CD4-positive, alpha-beta T cell treated with Interleukin-4 for 4 hours (primary cell): ENCODE measurements around the gene HMGB4.

Experiments used
- DNase-seq: peaks from one replicate; pipeline ENCODE4 v3.0.0-alpha.2; 2020

Gene HMGB4

GRCh38 chr1:33849211-33849610 lies 14.7 kb upstream of the HMGB4 start:
- DNase-seq, result no peak

- DNase-seq, result no peak
Observed at GRCh38 chr1:33850481-33850880, 13.4 kb upstream of the HMGB4 start.

GRCh38 chr1:33852711-33853110 lies 11.2 kb upstream of the HMGB4 start:
- no peak for DNase-seq

- DNase-seq, result no peak
Observed at GRCh38 chr1:33853431-33853830, 10.4 kb upstream of the HMGB4 start.

- DNase-seq, result no peak
Observed at GRCh38 chr1:33854091-33854490, 9.8 kb upstream of the HMGB4 start.

- DNase-seq, result no peak
Observed at GRCh38 chr1:33860671-33861070, 3.2 kb upstream of the HMGB4 start.

- no peak for DNase-seq
Observed at GRCh38 chr1:33864460-33865389, 846 bp downstream of the HMGB4 start.

GRCh38 chr1:33866281-33866680 lies 2.4 kb downstream of the HMGB4 start:
- DNase-seq, result no peak

- DNase-seq, result no peak
Observed at GRCh38 chr1:33867684-33868083, 3.8 kb downstream of the HMGB4 start.

GRCh38 chr1:33872275-33872674 lies 8.4 kb downstream of the HMGB4 start:
- DNase-seq, result no peak

GRCh38 chr1:33872683-33873082 lies 8.8 kb downstream of the HMGB4 start:
- no peak for DNase-seq

GRCh38 chr1:33874636-33875035 lies 10.8 kb downstream of the HMGB4 start:
- DNase-seq, result no peak

GRCh38 chr1:33875862-33876261 lies 12.0 kb downstream of the HMGB4 start:
- DNase-seq, result no peak

GRCh38 chr1:33876970-33877650 lies 13.2 kb downstream of the HMGB4 start:
- no peak for DNase-seq

- no peak for DNase-seq
Observed at GRCh38 chr1:33878392-33878791, 14.5 kb downstream of the HMGB4 start.

- DNase-seq, result no peak
Observed at GRCh38 chr1:33880305-33880704, 16.4 kb downstream of the HMGB4 start.

- no peak for DNase-seq
Observed at GRCh38 chr1:33886496-33886895, 22.6 kb downstream of the HMGB4 start.

GRCh38 chr1:33893147-33893830 lies 29.4 kb downstream of the HMGB4 start:
- no peak for DNase-seq

GRCh38 chr1:33895396-33895795 lies 31.5 kb downstream of the HMGB4 start:
- DNase-seq, result no peak

GRCh38 chr1:33895976-33896375 lies 32.1 kb downstream of the HMGB4 start:
- DNase-seq, result no peak

GRCh38 chr1:33897092-33897725 lies 33.3 kb downstream of the HMGB4 start:
- DNase-seq, result no peak

GRCh38 chr1:33898406-33898805 lies 34.5 kb downstream of the HMGB4 start:
- no peak for DNase-seq

GRCh38 chr1:33898881-33899280 lies 35.0 kb downstream of the HMGB4 start:
- DNase-seq, result no peak
